ENCODE measurements around the gene LRRC9. TPM values are rescaled to one million over a fixed set of nuclear protein-coding genes. Genes with fewer than 3 reads are reported as not detected.
A peak's percentile ranks its signal among the peaks of the same experiment; 100 is the strongest.

LRRC9 gene
- total RNA-seq, 6 experiments from 2014 or later = not detected

DNA sequence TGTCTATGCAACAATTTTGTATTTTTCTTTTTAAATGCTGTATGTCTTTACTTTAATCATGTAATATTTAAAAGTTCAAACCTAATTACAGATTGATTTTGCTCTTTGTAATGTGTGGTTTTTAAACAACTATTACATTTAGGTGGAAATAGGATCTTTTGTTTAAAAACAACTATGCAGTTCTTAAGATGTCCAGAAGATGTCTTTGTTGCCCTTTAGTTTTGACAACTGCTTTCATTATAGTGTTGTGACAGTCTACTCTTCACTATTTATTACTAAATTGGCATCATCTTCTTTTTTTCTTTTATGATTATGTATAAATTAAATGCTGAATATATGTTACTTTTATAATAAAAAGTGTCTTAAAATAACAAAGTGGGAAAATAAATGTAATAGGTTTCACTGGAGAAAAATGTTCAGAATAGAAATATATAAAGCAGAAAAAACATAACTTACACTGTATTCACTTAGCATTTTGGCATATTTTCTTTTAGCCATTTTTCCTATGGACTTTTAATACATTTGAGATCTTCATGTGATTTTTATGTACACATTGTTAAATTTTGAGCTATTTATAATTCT is 144.6 kb downstream of the LRRC9 start:
- H3K27me3 Mint-ChIP-seq (ENCODE audit: insufficient read depth) = peaks cover 4% of the 10 kb centered on the region; the same call in 1 of the 2 replicates
- peak; percentile 79 for TF ChIP-seq CTCF (IDR thresholded peaks at IDR 0.05)
- no peaks in the 10 kb centered on the region for H3K9me3 Mint-ChIP-seq
- no peak overlapping the region for H3K27ac Mint-ChIP-seq
- H3K4me3 Mint-ChIP-seq = no peak overlapping the region
- no peaks in the 10 kb centered on the region for H3K36me3 Mint-ChIP-seq (ENCODE audit: low read depth)
- peaks cover 11% of the 10 kb centered on the region for H3K4me1 Mint-ChIP-seq (ENCODE audit: low read depth)
- peak; percentile 46 for DNase-seq

- H3K4me3 Mint-ChIP-seq = no peak overlapping the region
- no peak for TF ChIP-seq CTCF (IDR thresholded peaks at IDR 0.05)
- H3K27ac Mint-ChIP-seq = no peak overlapping the region
- H3K9me3 Mint-ChIP-seq = no peaks in the 10 kb centered on the region
- DNase-seq = no peak
- H3K27me3 Mint-ChIP-seq (ENCODE audit: insufficient read depth) = peaks cover 2% of the 10 kb centered on the region; the same call in 1 of the 2 replicates
- no peaks in the 10 kb centered on the region for H3K4me1 Mint-ChIP-seq (ENCODE audit: low read depth)
- H3K36me3 Mint-ChIP-seq (ENCODE audit: low read depth) = no peaks in the 10 kb centered on the region
Measured at GRCh38 chr14:60067882-60068281, 147.9 kb downstream of the LRRC9 start.

DNA sequence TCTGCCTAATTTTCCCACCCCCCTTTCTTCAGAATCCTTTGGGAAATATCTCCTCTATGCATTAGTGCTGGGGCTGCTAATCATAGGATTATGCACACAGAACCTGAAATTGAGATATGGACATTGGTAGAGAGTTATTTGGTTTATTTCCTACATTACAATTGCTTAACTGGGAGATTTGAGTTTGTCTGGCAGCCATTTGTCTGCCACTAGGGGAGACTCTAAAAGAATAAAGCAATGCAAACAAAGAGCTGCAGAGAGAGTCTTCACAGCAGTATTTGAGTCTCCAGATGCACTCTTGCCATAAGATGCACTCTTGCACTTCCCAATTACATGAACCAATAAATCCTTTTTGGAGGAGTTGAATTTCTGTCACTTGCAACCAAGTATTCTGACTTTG is 159.8 kb downstream of the LRRC9 start:
- Mint-ChIP-seq H3K4me1 (ENCODE audit: low read depth) (no peaks in the 10 kb centered on the region), H3K36me3 (ENCODE audit: low read depth) (no peaks in the 10 kb centered on the region), H3K4me3 (no peak overlapping the region), H3K9me3 (peaks cover 18% of the 10 kb centered on the region), H3K27me3 (ENCODE audit: insufficient read depth) (no peaks in the 10 kb centered on the region; the same call in 1 of the 2 replicates), H3K27ac (no peak overlapping the region)
- no peak for DNase-seq
- TF ChIP-seq CTCF (IDR thresholded peaks at IDR 0.05) = peak; percentile 33

- Mint-ChIP-seq H3K27me3 (ENCODE audit: insufficient read depth) (no peaks in the 10 kb centered on the region), H3K27ac (no peak overlapping the region), H3K4me3 (no peak overlapping the region), H3K36me3 (ENCODE audit: low read depth) (no peaks in the 10 kb centered on the region), H3K4me1 (ENCODE audit: low read depth) (no peaks in the 10 kb centered on the region; the same call in 1 of the 2 replicates), H3K9me3 (no peaks in the 10 kb centered on the region)
- no peak for DNase-seq
- no peak for TF ChIP-seq CTCF (IDR thresholded peaks at IDR 0.05)
Measured at GRCh38 chr14:60085085-60085484, 165.1 kb downstream of the LRRC9 start.

GRCh38 chr14:60085693-60086092 is 165.7 kb downstream of the LRRC9 start:
- Mint-ChIP-seq H3K4me3 (no peak overlapping the region), H3K36me3 (ENCODE audit: low read depth) (no peaks in the 10 kb centered on the region), H3K9me3 (no peaks in the 10 kb centered on the region), H3K4me1 (ENCODE audit: low read depth) (peaks cover 4% of the 10 kb centered on the region), H3K27ac (no peak overlapping the region), H3K27me3 (ENCODE audit: insufficient read depth) (no peaks in the 10 kb centered on the region)
- no peak for TF ChIP-seq CTCF (IDR thresholded peaks at IDR 0.05)
- DNase-seq = no peak

All from HFFc6 (cell line).